B cell (primary cell): ENCODE results near the gene ZNF681. TPM values are rescaled to one million over a fixed set of nuclear protein-coding genes. Genes with fewer than 3 reads are reported as not detected.

ENCODE experiments used
- ATAC-seq: fragments of 200-7000 bp; cut with Tn5 transposase; one replicate; pipeline ENCODE4 v1.10.0; 2021; ENCODE audit warnings: low read depth, mild to moderate bottlenecking, moderate number of reproducible peaks, moderate library complexity
- CTCF ChIA-PET: fragments of 350-600 bp; sonication (Branson Sonifier 250); formaldehyde crosslinking; loops from one replicate; lab custom pipeline; 2021; ENCODE audit warnings: antibody characterized with exemption, inconsistent platforms; lab: Charles Lee
- POLR2A ChIA-PET: fragments of 350-600 bp; sonication (Branson Sonifier 250); formaldehyde crosslinking; loops from one replicate; lab custom pipeline; 2021; ENCODE audit warnings: antibody characterized with exemption; lab: Charles Lee
- DNase-seq: peaks from one replicate; pipeline ENCODE4 v3.0.0; 2013
- H2AFZ ChIP-seq: 2 replicates; pipeline ENCODE4 v1.6.1; 2012; ENCODE audit warnings: mild to moderate bottlenecking, low read depth, low read length; ENCODE audit not compliant: insufficient read depth, poor library complexity, severe bottlenecking
- H3K27ac ChIP-seq, 2 donors: 1 replicate in 1 of 2; 2 replicates in 1 of 2; pipeline ENCODE4 v1.5.1; 2012 to 2013; ENCODE audit warnings: low read length in 2 of 2, mild to moderate bottlenecking in 2 of 2, moderate library complexity in 1 of 2
- H3K27me3 ChIP-seq, 4 experiments: fragments of 200-600 bp in 1 of 4; sonication (generic) in 1 of 4; replicated peaks in 1 of 4; 1 replicate in 2 of 4; 2 replicates in 2 of 4; pipeline versions ENCODE4 v1.6.1 to v1.7.0; 2013 to 2016; ENCODE audit warnings: low read length in 3 of 4, mild to moderate bottlenecking in 2 of 4, mixed read lengths in 1 of 4, moderate library complexity in 1 of 4; ENCODE audit not compliant: insufficient read depth in 4 of 4, control insufficient read depth in 3 of 4; ENCODE audit errors: control extremely low read depth in 1 of 4
- H3K36me3 ChIP-seq, 2 experiments: replicated peaks in 1 of 2; 1 replicate in 1 of 2; 2 replicates in 1 of 2; pipeline versions ENCODE4 v1.6.1 to v1.7.1; 2013; ENCODE audit warnings: low read length in 1 of 2; ENCODE audit not compliant: insufficient read depth in 2 of 2, control insufficient read depth in 1 of 2; ENCODE audit errors: control extremely low read depth in 1 of 2, extremely low read depth in 1 of 2
- H3K4me1 ChIP-seq, 2 donors: fragments of 200-600 bp in 1 of 2; sonication (generic) in 1 of 2; 1 replicate in 1 of 2; 2 replicates in 1 of 2; pipeline versions ENCODE4 v1.5.1 to v1.6.1; 2013 to 2017; ENCODE audit warnings: low read length in 2 of 2; ENCODE audit not compliant: control insufficient read depth in 2 of 2, insufficient read depth in 2 of 2
- H3K4me2 ChIP-seq: replicated peaks from 2 replicates; pipeline ENCODE3; 2012; ENCODE audit warnings: mild to moderate bottlenecking, low read depth, low read length; ENCODE audit not compliant: poor library complexity, severe bottlenecking
- H3K4me3 ChIP-seq, 5 experiments: fragments of 200-600 bp in 1 of 5; sonication (generic) in 1 of 5; 1 replicate in 3 of 5; 2 replicates in 2 of 5; pipeline versions ENCODE4 v1.5.1 to v1.7.0; 2011 to 2016; ENCODE audit warnings: low read length in 4 of 5, mild to moderate bottlenecking in 4 of 5, low read depth in 2 of 5, control low read depth in 1 of 5, moderate library complexity in 1 of 5; ENCODE audit not compliant: insufficient read depth in 1 of 5; ENCODE audit errors: control extremely low read depth in 1 of 5, extremely low read depth in 1 of 5
- H3K79me2 ChIP-seq: fragments of 200-600 bp; sonication (generic); one replicate; pipeline ENCODE4 v1.6.0; 2016; ENCODE audit warnings: low read length; ENCODE audit not compliant: control insufficient read depth, insufficient read depth
- H3K9ac ChIP-seq: fragments of 200-600 bp; sonication (generic); 2 replicates; pipeline ENCODE4 v1.6.1; 2017; ENCODE audit warnings: mild to moderate bottlenecking, low read length, moderate library complexity
- H3K9me3 ChIP-seq, 3 donors: one replicate each; pipeline versions ENCODE4 v1.6.1 to v1.7.1; 2013; ENCODE audit warnings: low read length in 2 of 3; ENCODE audit not compliant: control insufficient read depth in 2 of 3, insufficient read depth in 1 of 3; ENCODE audit errors: control extremely low read depth in 1 of 3
- H4K20me1 ChIP-seq: 2 replicates; pipeline ENCODE4 v1.6.0; 2012; ENCODE audit warnings: mild to moderate bottlenecking, low read length; ENCODE audit not compliant: insufficient read depth, control insufficient read depth, poor library complexity, severe bottlenecking
- H3K27ac Mint-ChIP-seq: one replicate; pipeline ENCODE4 v1.8.0; 2021; ENCODE audit warnings: mixed read lengths
- H3K27me3 Mint-ChIP-seq: one replicate; pipeline ENCODE4 v1.8.0; 2021; ENCODE audit warnings: mixed read lengths
- H3K4me1 Mint-ChIP-seq: one replicate; pipeline ENCODE4 v1.8.0; 2021; ENCODE audit warnings: mixed read lengths
- H3K4me3 Mint-ChIP-seq: one replicate; pipeline ENCODE4 v1.8.0; 2021; ENCODE audit warnings: mixed read lengths
- H3K9me3 Mint-ChIP-seq: one replicate; pipeline ENCODE4 v1.8.0; 2022; ENCODE audit warnings: mixed read lengths; ENCODE audit not compliant: insufficient read depth
- EZH2 ChIP-seq: IDR thresholded peaks from 2 replicates; pipeline ENCODE4 v1.6.1; 2012; ENCODE audit warnings: borderline replicate concordance, low read depth, mild to moderate bottlenecking, moderate library complexity, low read length; ENCODE audit not compliant: insufficient read depth, poor library complexity, severe bottlenecking
- WGBS: methylation state at CpG from one replicate; pipeline ENCODE4 v1.1.5; 2013; ENCODE audit warnings: missing lambda C conversion rate; ENCODE audit not compliant: insufficient coverage; 5-methylcytosine and 5-hydroxymethylcytosine counted together
- intact Hi-C: fragments of 100-400 bp; cut with micrococcal nuclease; formaldehyde crosslinking; loops from one replicate; pipeline ENCODE4 v1.10.0; 2022
- polyA plus RNA-seq: library from polyadenylated mRNA; depleted of rRNA; stranded (reverse); fragments of >200 nt; gene quantifications from 2 replicates; pipeline ENCODE4 v1.2.3, GENCODE V29; 2012
- total RNA-seq, 2 donors: library from RNA; stranded (reverse); fragments of 120-200 nt in 1 of 2; gene quantifications; 1 replicate in 1 of 2; 2 replicates in 1 of 2; pipeline versions ENCODE4 v1.2.3 to v1.2.4, GENCODE V29; 2013 to 2022
- TF ChIP-seq, protein P1 (sequence below): fragments of 200-600 bp; IDR thresholded peaks from one replicate; pipeline ENCODE4 v1.8.0; 2022; ENCODE audit warnings: antibody characterized with exemption, mild to moderate bottlenecking

The ZNF681 gene
- total and polyA plus RNA-seq, 2 donors (not counting 1 experiment from before 2014, with no cell fraction given) = 1.1 to 8.5 TPM

DNA sequence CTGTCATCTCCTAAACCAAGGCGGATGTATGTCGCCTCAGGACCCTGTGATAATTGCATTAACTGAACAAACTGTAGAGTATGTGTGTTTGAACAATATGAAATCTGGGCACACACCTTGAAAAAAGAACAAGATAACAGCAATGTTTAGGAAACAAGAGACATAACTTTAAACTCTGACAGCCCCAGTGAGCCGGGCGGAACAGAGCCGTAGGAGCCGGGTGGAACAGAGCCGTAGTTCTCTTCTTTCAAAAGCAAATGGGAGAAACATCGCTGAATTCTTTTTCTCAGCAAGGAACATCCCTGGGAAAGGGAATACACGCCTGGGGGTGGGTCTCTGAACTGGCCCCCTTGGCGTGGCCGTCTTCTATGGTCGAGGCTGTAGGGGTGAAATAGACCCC is 39.9 kb downstream of the ZNF681 start:
- no peak overlapping the region for H3K4me3 ChIP-seq
- ATAC-seq (no peak), DNase-seq (no peak)
- H2AFZ ChIP-seq = no peak overlapping the region
- no peaks in the 10 kb centered on the region for H3K36me3 ChIP-seq
- Mint-ChIP-seq H3K27ac (no peak overlapping the region), H3K4me1 (peaks cover 8% of the 10 kb centered on the region), H3K9me3 (no peaks in the 10 kb centered on the region), H3K4me3 (no peak overlapping the region), H3K27me3 (peaks cover 12% of the 10 kb centered on the region)
- H3K4me1 ChIP-seq = no peaks in the 10 kb centered on the region
- no peak overlapping the region for H3K4me2 ChIP-seq
- H3K79me2 ChIP-seq = no peaks in the 10 kb centered on the region
- no peak overlapping the region for H3K9ac ChIP-seq
- WGBS = 18% methylated on average over 5 of the region's 12 CpGs
- H3K27ac ChIP-seq = no peak overlapping the region
- TF ChIP-seq, protein P1, sequence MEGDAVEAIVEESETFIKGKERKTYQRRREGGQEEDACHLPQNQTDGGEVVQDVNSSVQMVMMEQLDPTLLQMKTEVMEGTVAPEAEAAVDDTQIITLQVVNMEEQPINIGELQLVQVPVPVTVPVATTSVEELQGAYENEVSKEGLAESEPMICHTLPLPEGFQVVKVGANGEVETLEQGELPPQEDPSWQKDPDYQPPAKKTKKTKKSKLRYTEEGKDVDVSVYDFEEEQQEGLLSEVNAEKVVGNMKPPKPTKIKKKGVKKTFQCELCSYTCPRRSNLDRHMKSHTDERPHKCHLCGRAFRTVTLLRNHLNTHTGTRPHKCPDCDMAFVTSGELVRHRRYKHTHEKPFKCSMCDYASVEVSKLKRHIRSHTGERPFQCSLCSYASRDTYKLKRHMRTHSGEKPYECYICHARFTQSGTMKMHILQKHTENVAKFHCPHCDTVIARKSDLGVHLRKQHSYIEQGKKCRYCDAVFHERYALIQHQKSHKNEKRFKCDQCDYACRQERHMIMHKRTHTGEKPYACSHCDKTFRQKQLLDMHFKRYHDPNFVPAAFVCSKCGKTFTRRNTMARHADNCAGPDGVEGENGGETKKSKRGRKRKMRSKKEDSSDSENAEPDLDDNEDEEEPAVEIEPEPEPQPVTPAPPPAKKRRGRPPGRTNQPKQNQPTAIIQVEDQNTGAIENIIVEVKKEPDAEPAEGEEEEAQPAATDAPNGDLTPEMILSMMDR = no peak
- TF ChIP-seq EZH2 = no peak
- CTCF ChIA-PET = no interaction called here
- no peaks in the 10 kb centered on the region for H4K20me1 ChIP-seq
- POLR2A ChIA-PET = no interaction called here
- intact Hi-C loops = no loop called here
- H3K27me3 ChIP-seq = peaks cover 0 to 3% (median 0%) of the 10 kb centered on the region in 4 experiments
- H3K9me3 ChIP-seq = peaks cover 0 to 4% (median 1%) of the 10 kb centered on the region in 3 donors

DNA sequence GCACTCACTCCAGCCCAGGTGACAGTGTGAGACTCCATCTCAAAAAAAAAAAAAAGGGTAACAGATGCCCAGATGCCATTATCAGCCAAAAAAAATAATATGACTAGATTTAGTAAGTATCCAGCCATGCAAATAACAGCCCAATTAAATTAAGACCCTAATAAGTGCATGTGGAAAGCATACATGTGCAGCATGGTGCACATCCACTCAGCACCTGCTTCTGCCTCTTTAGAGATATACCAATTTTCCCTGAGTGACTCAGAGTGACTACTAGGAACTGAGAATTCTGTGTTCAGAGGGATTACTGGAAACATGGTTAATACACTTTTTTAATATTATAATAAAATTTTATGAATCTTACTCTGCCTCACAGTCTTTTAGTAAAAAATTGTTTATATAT is 41.9 kb downstream of the ZNF681 start:
- ChIA-PET CTCF (no interaction called here), POLR2A (no interaction called here)
- intact Hi-C loops = no loop called here
- H3K27ac ChIP-seq = no peak overlapping the region
- no peak overlapping the region for H2AFZ ChIP-seq
- no peak overlapping the region for H3K9ac ChIP-seq
- H4K20me1 ChIP-seq = no peaks in the 10 kb centered on the region
- H3K4me3 Mint-ChIP-seq = no peak overlapping the region
- H3K4me1 Mint-ChIP-seq = peaks cover 6% of the 10 kb centered on the region
- no peak for ATAC-seq
- H3K4me3 ChIP-seq = no peak overlapping the region
- H3K9me3 Mint-ChIP-seq = no peaks in the 10 kb centered on the region
- H3K27me3 ChIP-seq = no peaks in the 10 kb centered on the region
- no peak for TF ChIP-seq EZH2
- TF ChIP-seq, protein P1 = no peak
- no peak for DNase-seq
- no peaks in the 10 kb centered on the region for H3K36me3 ChIP-seq
- no peak overlapping the region for H3K4me2 ChIP-seq
- no peaks in the 10 kb centered on the region for H3K4me1 ChIP-seq
- H3K27me3 Mint-ChIP-seq = peaks cover 11% of the 10 kb centered on the region
- H3K9me3 ChIP-seq = peaks cover 0 to 4% (median 1%) of the 10 kb centered on the region in 3 donors
- H3K79me2 ChIP-seq = no peaks in the 10 kb centered on the region
- no peak overlapping the region for H3K27ac Mint-ChIP-seq
